Testis (tissue), 2 donors: ENCODE results near the gene CNTN4.

ENCODE experiments used
- CTCF ChIP-seq, 3 experiments: fragments of 450-650 bp in 2 of 3; fragments of 200-600 bp in 1 of 3; sonication (generic) in 1 of 3; IDR thresholded peaks; one replicate each; pipeline ENCODE4 v1.5.1; 2016 to 2019; ENCODE audit warnings: antibody characterized with exemption in 3 of 3, mild to moderate bottlenecking in 2 of 3, moderate library complexity in 1 of 3
- POLR2A ChIP-seq: fragments of 450-650 bp; IDR thresholded peaks from one replicate; pipeline ENCODE4 v1.6.1; 2017; ENCODE audit warnings: antibody characterized with exemption, mild to moderate bottlenecking, moderate library complexity

GRCh38 chr3:2599471-2599870, 500.8 kb downstream of the CNTN4 start:
- TF ChIP-seq POLR2A (no peak), CTCF (IDR thresholded peaks at IDR 0.05) (no peak)
